NCI-H1417 (cell line): Measurements from ENCODE around the gene C2orf76.
"Not testable (repeated sequence)": the region's sequence is repeated elsewhere in the genome, so short reads cannot be mapped to it uniquely, and the experiment has no call there.

Experiments used
- DNase-seq, 3 experiments: peaks; one replicate each; lab custom pipeline; 2025; lab: John Stamatoyannopoulos, UW

C2orf76 gene

DNA sequence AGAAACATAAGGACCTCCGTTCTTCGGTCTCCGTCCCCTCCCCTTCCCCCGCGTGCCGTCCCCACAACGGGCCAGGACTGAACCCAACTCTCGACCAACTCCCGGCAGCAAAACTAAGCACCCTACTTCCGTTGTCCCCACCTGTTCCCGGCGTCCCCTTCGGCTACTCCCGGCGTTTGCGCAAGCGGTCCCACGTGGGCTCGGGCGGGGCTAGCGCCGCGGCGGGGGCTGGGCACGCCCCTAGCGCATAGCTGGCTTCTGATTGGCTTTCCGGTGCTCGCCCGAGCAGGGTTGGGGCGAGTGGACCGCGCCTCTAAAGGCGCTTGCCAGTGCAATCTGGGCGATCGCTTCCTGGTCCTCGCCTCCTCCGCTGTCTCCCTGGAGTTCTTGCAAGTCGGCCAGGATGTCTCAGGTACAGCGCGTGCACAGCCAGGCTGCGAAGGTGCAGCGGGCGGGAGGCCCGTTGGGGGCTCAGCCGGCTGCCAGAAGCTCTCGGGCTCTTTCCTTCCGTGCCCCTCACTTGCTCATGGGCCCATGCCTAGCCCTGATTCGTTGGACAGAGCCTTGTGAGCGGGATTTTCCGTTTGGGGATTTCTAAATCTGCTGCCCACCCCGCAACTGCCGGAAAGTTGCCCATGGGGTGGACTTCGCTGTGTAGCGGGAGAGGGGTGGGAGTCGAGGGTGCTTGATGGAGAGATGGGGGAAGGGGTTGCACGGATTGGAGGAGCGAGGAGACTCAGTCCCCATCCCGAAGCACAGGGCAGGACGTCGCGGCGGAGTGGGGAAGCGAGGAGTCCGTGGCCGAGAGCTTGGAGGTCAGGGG lies at the start of gene C2orf76, which contains the start of gene DBI:
C2orf76 (minus strand) TSS at position 186 of the 823 bp plus-strand sequence. CDS start 26,875 bp downstream, outside the sequence.
DBI (plus strand) TSS at position 329 of the 823 bp plus-strand sequence; CDS start at position 404, 75 bp downstream.
- DNase-seq = peak; percentile 91 to 97 (median 95)

DNA sequence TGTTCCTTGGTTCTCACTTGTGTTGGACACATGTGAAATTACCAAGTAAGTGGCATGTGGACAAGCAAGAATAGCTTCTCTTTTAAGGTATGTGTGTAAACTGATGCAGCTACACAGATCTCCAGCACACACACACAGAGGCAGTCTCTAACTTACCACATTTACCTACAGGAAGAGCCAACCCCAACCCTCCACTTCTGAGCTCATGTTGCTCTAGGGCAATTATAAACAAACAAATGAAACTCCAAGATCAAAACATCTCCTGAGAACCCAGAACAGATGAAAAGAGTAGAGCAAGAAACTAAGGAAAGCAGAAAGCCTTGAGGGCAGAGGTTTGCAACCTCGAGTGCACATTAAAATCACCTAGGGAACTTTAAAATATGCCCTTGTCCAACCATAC lies 49.0 kb upstream of the C2orf76 start:
- no peak for DNase-seq

DNA sequence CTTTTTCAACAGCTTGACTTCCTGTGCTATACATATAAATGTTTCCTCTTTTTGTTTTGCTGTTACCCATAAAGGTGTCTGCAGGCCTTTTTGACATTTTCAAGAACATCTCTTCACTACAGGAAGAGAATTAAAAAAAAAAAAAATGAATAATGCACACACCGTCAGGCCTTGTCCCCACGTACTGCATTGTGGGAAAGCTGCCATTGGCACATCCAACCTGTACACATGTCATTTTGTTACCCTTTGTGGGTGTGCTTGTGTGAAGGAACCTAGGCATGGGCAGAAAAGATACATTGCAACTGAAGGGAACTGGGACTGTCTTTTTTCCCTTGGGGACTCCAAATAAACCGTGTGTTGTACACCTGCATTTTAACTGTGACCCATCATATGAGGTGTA lies 48.3 kb upstream of the C2orf76 start:
- no peak for DNase-seq

DNA sequence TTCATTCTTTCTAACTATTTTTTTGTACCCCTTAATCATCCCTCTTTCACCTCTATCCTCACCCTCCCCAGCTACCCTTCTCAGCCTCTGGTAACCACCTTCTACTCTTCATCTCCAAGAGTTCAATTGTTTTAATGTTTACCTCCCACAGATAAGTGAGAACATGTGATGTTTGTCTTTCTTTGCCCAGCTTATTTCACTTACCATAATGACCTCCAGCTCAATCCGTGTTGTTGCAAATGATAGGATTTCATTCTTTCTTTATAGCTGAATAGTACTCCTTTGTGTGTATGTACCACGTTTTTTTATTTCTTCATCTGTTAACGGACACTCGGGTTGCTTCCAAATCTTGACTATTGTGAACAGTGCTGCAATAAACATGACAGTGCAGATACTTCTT lies 42.9 kb upstream of the C2orf76 start:
- peak in 1 of 3 experiments; percentile 34 for DNase-seq

DNA sequence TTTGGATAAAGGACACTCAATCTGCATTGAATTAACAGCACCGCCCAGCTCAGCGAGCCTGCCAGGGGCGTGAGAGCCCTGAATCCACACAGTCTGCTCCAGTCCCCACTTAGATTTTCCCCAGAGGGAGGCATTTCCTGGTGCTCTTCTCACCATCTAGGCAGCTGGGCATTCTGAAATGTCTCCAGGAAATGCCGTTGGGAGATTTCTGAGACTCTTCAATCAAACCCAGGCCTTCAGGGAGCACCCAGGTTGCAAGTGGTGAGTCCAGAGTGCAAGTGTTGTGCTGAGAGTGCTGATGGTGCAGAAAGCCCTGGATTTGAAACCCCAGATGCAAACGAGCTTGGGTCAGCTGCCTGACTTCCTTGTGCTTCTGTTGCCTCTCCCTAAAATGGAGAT lies 41.6 kb upstream of the C2orf76 start:
- no peak for DNase-seq

DNA sequence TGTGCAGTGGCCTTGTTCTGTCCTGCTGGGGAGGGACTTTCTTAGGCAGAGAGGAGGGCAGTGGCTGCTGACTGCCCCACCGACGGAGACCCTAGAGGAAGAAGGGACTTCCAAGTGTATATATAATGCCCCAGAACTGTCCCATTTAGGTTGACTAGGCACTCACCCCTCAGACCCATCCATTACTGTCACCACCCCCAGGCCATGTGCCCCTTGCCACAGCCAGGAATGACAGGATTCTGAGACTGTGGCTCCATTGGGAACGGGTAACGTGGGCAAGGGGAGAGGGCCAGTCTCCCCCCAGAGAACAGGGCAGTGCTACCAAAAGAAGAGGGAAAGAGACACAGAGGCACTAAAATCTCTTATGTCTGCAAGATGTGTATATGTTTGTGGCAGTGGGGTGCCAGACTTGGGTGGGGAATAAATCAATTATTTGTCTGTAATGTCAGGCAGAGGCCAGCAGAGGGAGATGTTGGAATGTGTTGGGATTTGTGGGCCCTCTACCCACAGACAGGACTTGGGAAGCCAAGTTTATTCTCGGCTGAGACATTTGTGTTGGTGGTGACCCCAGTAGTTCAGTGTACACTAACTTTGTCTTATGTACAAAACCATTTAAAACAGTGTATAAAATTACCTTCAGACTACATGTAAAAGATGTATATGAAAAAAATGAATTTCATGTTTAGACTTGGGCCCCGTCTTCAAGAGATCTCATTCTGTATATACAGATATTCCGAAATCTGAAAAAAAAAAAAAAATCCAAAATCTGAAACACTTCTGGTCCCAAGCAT lies 41.0 kb upstream of the C2orf76 start:
- peak; percentile 13 to 77 (median 46) for DNase-seq

DNA sequence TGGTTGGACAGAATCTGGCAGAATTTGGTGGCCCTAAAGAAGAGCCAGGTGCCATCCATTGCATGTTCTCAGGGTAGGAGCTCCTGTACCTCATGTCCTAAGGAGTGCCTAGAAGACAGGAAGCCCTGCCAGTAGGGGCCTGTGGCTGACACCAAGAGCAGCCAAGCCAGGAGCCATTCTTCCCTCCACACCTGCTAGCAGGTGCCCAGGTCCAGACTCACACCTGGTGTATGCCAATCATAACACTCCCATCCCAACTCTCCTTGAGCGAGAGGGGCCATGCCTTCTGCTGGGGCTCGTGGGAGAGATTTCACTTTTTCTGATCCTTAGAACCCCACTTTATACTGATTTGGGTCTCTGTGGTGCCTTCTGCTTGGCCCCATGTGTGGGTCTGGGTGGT lies 38.5 kb upstream of the C2orf76 start:
- DNase-seq = no peak

DNA sequence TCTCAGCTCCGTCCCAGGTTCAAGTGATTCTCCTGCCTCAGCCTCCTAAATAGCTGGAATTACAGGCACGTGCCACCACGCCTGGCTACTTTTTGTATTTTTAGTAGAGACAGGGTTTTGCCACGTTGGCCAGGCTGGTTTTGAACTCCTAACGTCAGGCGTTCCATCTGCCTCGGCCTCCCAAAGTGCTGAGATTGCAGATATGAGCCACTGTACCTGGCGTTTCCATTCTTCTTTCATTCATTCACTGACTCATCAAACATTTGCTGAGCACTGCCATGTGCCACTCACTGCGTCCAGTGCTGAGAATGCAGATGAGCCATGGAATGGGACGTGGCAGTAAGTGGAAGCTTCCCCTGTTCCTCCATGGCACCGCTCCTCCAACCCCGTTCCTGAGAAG lies 37.0 kb upstream of the C2orf76 start:
- DNase-seq = not testable (repeated sequence)

DNA sequence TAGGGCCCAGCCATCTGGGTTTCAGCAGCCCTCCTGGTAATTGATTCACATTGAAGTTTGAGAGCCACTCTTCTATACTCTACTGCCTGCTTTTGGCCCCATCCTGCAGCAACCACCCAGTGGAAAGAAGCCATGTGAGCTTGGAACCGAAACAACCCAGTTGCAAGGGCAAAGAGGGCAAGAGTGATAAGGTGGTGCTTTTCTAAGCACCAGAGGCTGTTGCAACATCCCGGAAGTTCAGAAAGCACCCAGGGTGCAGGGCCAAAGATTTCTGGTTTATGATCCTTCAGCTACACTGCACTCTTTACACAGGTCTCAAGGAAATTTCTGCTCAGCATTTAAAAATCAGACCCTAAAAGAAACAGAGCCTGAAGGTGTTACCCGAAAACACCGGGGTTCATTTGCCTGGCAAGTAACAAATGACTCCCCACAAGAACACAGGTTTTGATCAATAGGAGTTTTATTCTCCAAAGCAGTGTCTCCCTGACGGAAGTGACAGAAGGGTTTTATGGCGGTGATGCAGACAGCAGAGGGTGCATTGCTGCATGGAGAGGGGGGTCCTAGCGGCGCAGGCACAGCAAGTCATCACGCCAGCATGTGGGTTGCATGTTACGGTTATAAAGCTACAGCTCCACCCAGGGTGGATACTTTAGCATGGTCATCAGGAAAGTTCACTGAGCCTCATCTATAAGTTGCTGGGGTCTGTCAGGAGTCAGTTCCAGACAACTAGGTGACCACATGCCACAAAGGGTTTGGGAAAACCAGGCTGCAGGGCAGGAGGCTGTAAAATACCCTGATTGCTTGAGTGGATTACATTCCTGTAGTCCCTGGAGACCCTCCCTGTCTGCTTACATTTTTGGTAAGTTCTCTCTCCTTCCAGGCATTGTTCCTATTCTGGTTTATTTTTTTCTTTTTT lies 36.3 kb upstream of the C2orf76 start:
- DNase-seq = no peak

DNA sequence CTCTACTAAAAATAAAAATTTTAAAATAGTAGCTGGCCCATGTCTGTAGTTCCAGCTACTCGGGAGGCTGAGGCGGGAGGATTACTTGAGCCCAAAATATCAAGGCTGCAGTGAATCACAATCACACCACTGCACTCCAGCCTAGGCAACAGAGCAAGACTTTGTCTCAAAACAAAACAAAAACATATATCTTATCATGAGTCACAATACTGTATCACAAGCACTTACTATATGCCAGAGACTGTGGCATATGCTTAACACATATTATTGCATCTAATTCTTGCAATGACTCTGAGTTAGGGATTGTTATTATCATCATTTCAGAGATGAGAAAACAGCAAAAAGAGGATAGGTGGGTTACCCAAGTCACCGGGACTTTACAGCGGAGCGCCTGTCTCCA lies 35.5 kb upstream of the C2orf76 start:
- DNase-seq = no peak

DNA sequence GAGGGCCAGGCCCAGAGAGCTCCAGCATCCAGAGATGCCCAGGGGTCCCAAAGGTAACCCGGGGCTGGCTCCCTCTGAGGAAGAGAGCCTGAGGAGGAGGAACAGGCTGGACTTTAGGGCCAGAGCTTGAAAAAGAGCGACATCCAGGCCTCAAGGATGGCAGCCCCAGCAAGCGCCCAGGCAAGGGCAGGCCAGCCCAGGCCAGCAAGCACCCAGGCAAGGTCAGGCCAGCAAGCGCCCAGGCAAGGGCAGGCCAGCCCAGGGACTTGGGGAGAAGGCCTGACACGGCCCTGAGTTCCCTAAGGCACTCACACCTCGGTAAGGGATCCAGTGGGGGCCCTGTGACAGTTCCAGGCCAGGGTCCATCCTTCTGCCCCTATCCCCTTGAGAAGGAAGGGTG lies 30.6 kb upstream of the C2orf76 start:
- no peak for DNase-seq

DNA sequence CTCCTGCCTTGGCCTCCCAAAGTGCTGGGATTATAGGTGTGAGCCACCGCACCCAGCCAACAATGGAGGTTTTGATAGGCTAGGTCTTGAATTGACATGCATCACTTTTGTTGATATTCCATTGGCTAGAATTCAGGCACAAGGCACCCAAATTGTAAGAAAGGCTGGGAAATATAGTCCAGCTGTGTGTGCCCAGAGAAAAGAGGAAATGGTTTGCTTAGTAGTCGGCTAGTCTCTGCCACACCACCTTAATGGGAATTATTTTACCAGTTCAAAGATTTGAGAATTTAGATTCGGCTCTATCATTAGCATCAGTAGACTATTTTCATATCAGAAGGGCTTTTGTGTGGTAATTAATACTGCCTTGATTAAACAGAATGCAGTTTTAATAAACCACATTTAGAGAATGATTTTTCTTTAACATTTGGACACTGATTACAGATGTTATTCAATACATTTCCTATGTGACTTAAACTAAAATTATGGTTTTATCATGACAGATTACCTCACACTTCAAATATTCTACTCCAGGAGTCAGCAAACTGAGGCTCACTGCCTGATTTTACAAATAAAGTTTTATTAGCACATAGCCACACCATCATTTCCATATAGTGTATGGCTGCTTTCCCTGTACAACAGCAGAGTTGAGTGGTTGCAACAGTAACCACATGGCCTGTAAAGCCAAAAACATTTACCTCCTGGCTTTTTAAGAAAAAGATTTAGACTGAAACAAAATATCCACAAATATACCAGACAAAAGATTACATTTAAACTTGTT lies 27.5 kb upstream of the C2orf76 start:
- DNase-seq = no peak

DNA sequence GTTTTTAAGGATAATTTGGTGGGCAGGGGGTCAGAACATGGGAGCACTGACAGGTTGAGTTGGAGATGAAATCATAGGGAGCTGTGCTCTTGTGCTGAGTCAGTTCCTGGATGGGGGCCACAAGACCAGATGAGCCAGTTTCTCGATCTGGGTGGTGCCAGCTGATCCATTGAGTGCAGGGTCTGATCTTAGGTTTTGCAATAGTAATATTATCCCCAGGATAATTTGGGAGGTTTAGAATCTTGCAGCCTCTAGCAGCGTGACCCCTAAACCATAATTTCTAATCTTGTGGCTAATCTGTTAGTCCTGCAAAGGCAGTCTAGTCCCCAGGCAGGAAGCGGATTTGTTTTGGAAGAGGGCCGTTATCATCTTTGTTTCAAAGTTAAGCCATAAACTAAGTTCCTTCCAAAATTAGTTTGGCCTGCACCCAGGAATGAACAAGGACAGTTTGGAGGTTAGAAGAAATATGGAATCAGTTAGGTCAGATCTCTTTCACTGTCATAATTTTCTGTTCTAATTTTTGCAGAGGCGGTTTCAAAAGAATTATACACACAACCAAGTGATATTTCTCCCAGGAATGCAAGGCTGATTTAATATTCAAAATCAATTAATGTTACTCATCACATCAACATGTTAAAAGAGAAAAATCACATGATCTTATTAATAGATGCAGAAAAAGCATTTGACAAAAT lies 23.1 kb upstream of the C2orf76 start:
- no peak for DNase-seq

DNA sequence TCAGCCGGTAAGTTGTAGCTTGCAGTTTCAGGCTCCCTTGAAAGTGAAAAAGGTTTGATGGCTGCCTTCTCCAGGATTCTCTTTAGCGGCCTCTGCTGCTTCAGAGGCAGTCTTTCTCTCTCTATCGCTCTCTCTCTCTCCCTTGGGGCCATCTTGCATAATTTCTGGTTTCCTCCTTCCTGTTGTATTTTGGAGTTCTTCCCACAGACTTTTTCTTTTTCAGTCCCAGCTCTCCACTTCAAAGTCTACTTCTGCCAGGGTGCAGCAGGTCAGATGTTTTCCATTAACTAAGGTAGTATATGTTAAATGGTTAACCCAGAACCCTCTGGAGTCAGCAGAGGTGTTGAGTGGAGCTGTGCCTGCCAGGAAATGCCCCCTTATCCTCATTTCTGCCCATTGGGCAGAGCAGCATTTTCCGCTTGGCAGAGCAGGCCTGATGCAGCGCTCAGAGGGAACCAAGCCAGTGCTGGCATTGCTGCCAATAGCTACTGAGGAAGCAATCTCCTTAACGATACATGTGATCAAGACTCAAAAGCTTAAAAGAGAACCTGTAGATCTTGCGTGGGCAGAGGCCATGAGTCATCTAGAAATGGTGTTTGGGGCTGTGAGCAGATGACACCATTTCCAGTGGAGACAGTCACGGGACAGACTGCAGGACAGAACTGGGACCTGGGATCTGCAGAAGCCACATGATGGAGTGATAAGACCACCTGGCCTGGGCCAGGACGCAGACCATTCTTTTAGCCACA lies 20.9 kb upstream of the C2orf76 start:
- DNase-seq = no peak

DNA sequence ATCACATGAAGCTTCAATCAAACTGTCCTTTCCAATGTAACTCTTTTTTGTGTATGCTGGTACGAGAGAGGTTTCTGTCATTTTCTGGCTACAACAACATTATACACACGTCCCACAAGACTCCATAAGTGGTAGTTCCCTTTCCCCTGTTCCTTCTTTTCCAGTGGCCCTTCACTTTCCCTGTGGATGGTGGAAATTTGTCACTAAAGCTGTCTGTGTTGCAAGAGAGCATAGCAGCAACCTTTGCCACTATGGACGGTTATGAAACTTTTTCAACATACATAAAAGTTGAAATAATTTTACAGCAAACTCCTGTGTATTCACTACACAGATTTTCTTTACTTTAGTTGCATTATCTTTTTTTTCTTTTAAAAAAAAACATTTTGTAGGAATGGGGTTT lies 18.8 kb upstream of the C2orf76 start:
- no peak for DNase-seq

DNA sequence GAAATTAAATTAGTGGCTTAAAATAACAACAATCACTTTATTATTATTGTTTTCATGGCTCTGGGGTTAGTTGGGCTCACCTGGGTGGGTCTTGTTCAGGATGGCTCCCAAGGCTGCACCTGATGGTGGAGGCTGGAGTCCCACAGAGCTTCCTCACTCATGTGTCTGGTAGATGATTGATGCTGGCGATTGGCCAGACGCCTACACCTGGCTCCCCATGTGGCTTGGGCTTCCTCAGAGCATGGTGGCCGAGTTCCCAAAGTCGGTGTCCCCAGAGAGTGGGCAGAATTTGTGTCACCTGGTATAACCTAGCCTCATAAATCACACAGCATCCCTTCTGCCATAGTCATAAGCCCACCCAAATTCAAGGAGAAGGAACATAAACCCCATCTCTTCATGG lies 18.3 kb upstream of the C2orf76 start:
- DNase-seq = no peak

DNA sequence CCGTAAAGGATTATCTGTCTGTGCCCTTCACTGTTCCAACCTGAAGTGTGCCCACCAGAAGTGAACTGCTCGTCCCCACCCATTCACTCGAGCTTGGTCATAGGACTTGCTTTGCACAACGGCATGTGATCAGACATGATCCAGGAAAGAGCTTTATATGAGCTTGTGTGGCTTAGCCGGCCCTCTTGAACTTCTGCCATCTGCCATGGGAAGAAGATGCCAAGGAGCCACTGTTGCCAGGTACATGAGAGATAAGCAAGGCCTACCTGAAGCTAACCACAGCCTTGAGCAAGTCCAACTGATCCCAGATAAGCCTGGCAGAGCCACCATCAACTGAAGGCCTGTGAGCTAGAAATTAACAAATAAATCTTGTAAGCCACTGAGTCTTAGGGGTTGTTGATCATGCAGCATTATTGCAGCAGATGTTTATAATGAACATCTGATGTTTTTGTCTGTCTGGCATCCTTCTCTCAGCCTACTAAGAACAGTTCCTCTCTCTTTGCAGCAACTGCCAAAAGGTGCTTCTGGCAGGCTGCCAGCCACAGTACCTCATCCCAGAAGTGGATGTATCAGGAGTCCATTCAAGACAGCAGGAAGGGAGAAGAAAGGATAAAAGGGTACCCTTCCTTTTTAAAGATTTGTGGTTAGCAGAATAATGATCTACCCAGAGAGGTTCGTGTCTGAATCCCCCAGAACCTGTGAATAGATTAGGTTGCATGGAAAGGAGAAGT lies 16.9 kb upstream of the C2orf76 start:
- DNase-seq = peak in 1 of 3 experiments; percentile 6

DNA sequence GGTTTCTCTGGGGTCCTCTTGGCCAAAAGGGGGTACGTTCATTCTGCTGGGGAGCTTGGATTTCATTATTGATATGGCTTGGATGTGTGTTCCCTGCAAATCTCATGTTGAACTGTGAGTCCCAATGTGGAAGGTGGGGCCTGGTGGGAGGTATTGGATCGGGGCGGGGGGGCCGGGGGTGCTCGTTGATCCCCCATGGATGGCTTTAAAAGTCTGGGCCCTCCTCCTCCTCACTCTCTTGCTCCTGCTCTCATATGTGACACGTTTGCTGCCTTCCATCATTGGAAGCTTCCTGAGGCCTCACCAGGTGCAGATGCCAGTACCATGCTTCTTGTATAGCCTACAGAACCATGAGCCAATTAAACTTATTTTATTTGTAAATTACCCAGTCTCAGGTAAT lies 11.9 kb upstream of the C2orf76 start:
- DNase-seq = no peak

DNA sequence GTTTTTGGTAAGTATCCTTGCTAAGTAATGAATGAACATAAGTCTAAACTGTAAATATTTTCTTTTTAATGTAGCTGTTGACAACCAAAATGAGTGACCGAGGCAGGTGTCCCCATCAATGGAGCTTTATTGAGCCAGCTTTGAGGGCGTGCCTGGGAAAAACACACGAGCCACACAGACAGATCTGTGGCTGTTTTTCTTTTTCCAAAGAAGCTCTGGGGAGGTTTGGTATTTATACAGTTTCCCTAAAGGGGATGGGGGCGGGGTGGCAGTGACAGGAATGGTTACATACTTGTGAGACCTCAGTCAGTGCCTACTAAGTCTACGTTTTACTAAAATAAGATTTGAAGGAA lies 11.3 kb upstream of the C2orf76 start:
- no peak for DNase-seq
